Right lobe of liver (tissue), 6 donors: ENCODE data around the gene WASF3. TPM values are rescaled to one million over a fixed set of nuclear protein-coding genes. Genes with fewer than 3 reads are reported as not detected.

Experiments
- ATAC-seq, 4 donors: fragments of 200-7000 bp; cut with Tn5 transposase; one replicate each; pipeline ENCODE4 v1.9.1; 2020; ENCODE audit warnings: mild to moderate bottlenecking in 4 of 4, moderate library complexity in 4 of 4
- DNase-seq, 3 donors: peaks; one replicate each; pipeline ENCODE4 v3.0.0-alpha.2; 2020
- H3K27ac ChIP-seq, 3 donors: fragments of 200-600 bp; one replicate each; pipeline ENCODE4 v1.8.0; 2022
- H3K27me3 ChIP-seq, 2 donors: fragments of 200-600 bp; one replicate each; pipeline ENCODE4 v1.8.0; 2022
- H3K36me3 ChIP-seq, 4 donors: fragments of 200-600 bp; sonication (generic) in 1 of 4; one replicate each; pipeline versions ENCODE4 v1.5.1 to v1.8.0; 2017 to 2022; ENCODE audit warnings: control low read depth in 1 of 4
- H3K4me1 ChIP-seq, 4 donors: fragments of 200-600 bp; sonication (generic) in 1 of 4; one replicate each; pipeline versions ENCODE4 v1.5.1 to v1.8.0; 2017 to 2022; ENCODE audit warnings: control low read depth in 1 of 4
- H3K4me3 ChIP-seq, 3 donors: fragments of 200-600 bp; one replicate each; pipeline ENCODE4 v1.8.0; 2022
- H3K9me3 ChIP-seq, 4 donors: fragments of 200-600 bp; sonication (generic) in 1 of 4; one replicate each; pipeline versions ENCODE4 v1.5.1 to v1.8.0; 2017 to 2022; ENCODE audit warnings: control low read depth in 1 of 4
- CTCF ChIP-seq, 4 donors: fragments of 200-600 bp in 3 of 4; fragments of 450-650 bp in 1 of 4; IDR thresholded peaks; one replicate each; pipeline versions ENCODE4 v1.5.1 to v1.8.0; 2016 to 2022; ENCODE audit warnings: antibody characterized with exemption in 4 of 4, mild to moderate bottlenecking in 2 of 4
- POLR2A ChIP-seq: fragments of 450-650 bp; IDR thresholded peaks from one replicate; pipeline ENCODE4 v1.6.1; 2017; ENCODE audit warnings: antibody characterized with exemption, mild to moderate bottlenecking
- WGBS: methylation state at CpG from one replicate; pipeline ENCODE4 v1.1.6; 2018; ENCODE audit warnings: low coverage, low lambda C conversion rate; ENCODE audit not compliant: insufficient coverage; ENCODE audit errors: missing lambda C conversion rate; 5-methylcytosine and 5-hydroxymethylcytosine counted together
- intact Hi-C, 2 donors: fragments of 100-400 bp; cut with DNase I; formaldehyde crosslinking; loops; one replicate each; pipeline versions ENCODE4 v1.11.2 to v1.14.1; 2022
- total RNA-seq, 6 experiments: library from RNA; depleted of rRNA in 2 of 6; stranded (reverse); fragments of >200 nt in 2 of 6; fragmentation: NEBNext Ultra II Directional in 3 of 6; extraction: Animal tissue kit (Norgen Biotek cat#: 25700) in 3 of 6; gene quantifications; one replicate each; pipeline versions ENCODE4 v1.1.0 to v1.2.4, GENCODE V29; 2016 to 2023
- donor health status: DM: no; HTN: yes; CAD: no.
- donor health status: DM: no; HTN: no; CAD: no.
- donor health status: DM: no; HTN: no; CAD: no.
- donor health status: DM: no; HTN: yes; CAD: no.
- donor health status: DM: no; HTN: yes; CAD: no.

Gene WASF3
- total RNA-seq, 6 experiments from 2014 or later, result 5.8 to 14.5 (median 8.3) TPM

- Histone ChIP-seq H3K4me1 (no peaks in the 10 kb centered on the region), H3K36me3 (no peaks in the 10 kb centered on the region), H3K27me3 (no peaks in the 10 kb centered on the region), H3K27ac (no peak overlapping the region), H3K9me3 (no peaks in the 10 kb centered on the region), H3K4me3 (no peak overlapping the region)
- no peak for ATAC-seq
- no peak for DNase-seq
- 80% methylated on average over 1 of the region's 1 CpG for WGBS
- TF ChIP-seq CTCF (IDR thresholded peaks at IDR 0.05) (no peak), POLR2A (no peak)
- intact Hi-C loops, result no loop called here
These were observed 22.1 kb downstream of the WASF3 start for GRCh38 chr13:26579580-26579979.

- Histone ChIP-seq H3K36me3 (no peaks in the 10 kb centered on the region), H3K4me1 (no peaks in the 10 kb centered on the region), H3K4me3 (no peak overlapping the region), H3K9me3 (no peaks in the 10 kb centered on the region), H3K27ac (no peak overlapping the region), H3K27me3 (no peaks in the 10 kb centered on the region)
- ATAC-seq, result no peak
- WGBS, result 35% methylated on average over 2 of the region's 2 CpGs
- intact Hi-C loops, result no loop called here
- TF ChIP-seq POLR2A, result no peak
- TF ChIP-seq CTCF (IDR thresholded peaks at IDR 0.05), result no peak
- DNase-seq, result no peak
These were observed 26.2 kb downstream of the WASF3 start for GRCh38 chr13:26583662-26584061.

GRCh38 chr13:26584713-26585112 lies 27.2 kb downstream of the WASF3 start:
- intact Hi-C loops, result no loop called here
- peaks cover 0 to 3% (median 0%) of the 10 kb centered on the region in 4 donors for H3K4me1 ChIP-seq
- no peak overlapping the region for H3K27ac ChIP-seq
- H3K4me3 ChIP-seq, result no peak overlapping the region
- ATAC-seq (no peak), DNase-seq (no peak)
- TF ChIP-seq CTCF (IDR thresholded peaks at IDR 0.05) (no peak), POLR2A (no peak)
- WGBS, result 50% methylated on average over 2 of the region's 2 CpGs
- no peaks in the 10 kb centered on the region for H3K27me3 ChIP-seq
- H3K9me3 ChIP-seq, result no peaks in the 10 kb centered on the region
- H3K36me3 ChIP-seq, result no peaks in the 10 kb centered on the region

GRCh38 chr13:26585136-26585535 lies 27.7 kb downstream of the WASF3 start:
- no peak for ATAC-seq
- 100% methylated on average over 1 of the region's 1 CpG for WGBS
- H3K27me3 ChIP-seq, result no peaks in the 10 kb centered on the region
- no peak overlapping the region for H3K4me3 ChIP-seq
- H3K4me1 ChIP-seq, result peaks cover 0 to 7% (median 0%) of the 10 kb centered on the region in 4 donors
- H3K9me3 ChIP-seq, result no peaks in the 10 kb centered on the region
- intact Hi-C loops, result no loop called here
- H3K36me3 ChIP-seq, result no peaks in the 10 kb centered on the region
- no peak for TF ChIP-seq CTCF (IDR thresholded peaks at IDR 0.05)
- TF ChIP-seq POLR2A, result no peak
- no peak for DNase-seq
- no peak overlapping the region for H3K27ac ChIP-seq

- DNase-seq (no peak), ATAC-seq (no peak)
- TF ChIP-seq CTCF (IDR thresholded peaks at IDR 0.05) (no peak), POLR2A (no peak)
- Histone ChIP-seq H3K4me1 (peaks cover 0 to 13% (median 3%) of the 10 kb centered on the region in 4 donors), H3K36me3 (no peaks in the 10 kb centered on the region), H3K4me3 (no peak overlapping the region), H3K9me3 (no peaks in the 10 kb centered on the region), H3K27ac (no peak overlapping the region), H3K27me3 (no peaks in the 10 kb centered on the region)
- intact Hi-C loops, result no loop called here
These were observed 29.8 kb downstream of the WASF3 start for GRCh38 chr13:26587251-26587650.
